ENCODE measurements around the gene CARM1. TPM values are rescaled to one million over a fixed set of nuclear protein-coding genes. Genes with fewer than 3 reads are reported as not detected.
A peak's percentile ranks its signal among the peaks of the same experiment; 100 is the strongest.

CARM1 gene
- total and polyA plus RNA-seq, 7 experiments from 2014 or later = 0.69 to 43.1 (median 25.5) TPM

DNA sequence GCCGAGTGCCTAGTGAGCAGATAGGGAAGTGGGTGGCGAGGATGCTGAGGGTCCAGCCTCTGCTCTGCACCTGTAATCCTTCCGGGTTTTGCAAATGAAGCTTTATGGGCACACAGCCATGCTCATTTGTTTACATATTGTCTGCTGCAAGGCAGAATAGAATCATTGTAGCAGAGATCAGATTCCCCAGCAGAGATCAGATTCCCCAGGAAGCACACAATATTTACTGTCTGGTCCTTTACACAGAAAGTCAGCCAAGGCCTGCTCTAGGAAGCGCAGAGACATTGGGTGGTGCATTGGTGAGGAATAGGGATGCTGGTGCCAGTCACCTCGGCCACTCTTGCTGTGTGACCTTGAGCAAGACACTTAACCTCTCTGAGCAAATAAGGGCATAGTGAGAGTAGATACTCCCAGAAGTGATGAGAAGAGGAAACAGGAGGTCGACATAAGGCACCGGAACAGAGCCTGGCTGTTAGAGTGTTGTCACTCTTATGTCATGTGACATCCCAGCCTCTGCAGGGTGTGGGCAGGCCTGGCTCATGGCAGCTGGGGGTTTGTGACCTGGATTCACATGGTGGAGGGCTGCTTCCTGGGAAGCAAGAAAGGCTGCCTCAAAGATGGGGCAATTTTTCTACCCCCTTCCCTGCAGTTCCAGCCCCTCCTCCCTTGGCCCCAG lies 25.6 kb downstream of the CARM1 start:
- H3K27ac Mint-ChIP-seq = peak overlapping the region in 6 of 9 donors; percentile 13 to 84 (median 32)
- no peaks in the 10 kb centered on the region for H3K4me1 ChIP-seq (ENCODE audit: control insufficient read depth in 2 of 2, insufficient read depth in 2 of 2, low read length in 2 of 2)
- POLR2A ChIA-PET = no interaction called here

DNA sequence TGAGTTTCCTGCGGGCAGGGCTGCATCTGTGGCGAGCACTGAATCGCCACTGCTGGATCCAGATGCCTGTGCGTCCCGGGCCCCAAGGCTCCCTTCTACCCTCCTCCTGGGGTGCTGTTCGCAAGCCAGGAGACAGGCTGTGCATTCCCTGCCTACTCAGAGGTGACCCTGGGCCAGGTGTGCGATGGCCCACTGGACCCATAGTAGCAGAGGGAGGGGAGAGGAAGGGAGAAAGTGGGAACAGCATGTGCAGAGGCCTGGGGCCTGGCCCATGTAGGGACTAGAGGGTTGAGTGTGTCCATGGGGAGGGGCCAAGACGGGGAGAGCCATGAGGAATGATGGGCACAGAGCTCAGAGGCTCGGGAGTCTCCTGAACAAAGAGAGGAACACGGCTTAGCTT lies 27.3 kb downstream of the CARM1 start:
- H3K4me3 Mint-ChIP-seq = peak overlapping the region in 1 of 10 donors; percentile 63
- ChIA-PET CTCF (no interaction called here), POLR2A (no interaction called here)
- H3K27ac Mint-ChIP-seq = no peak overlapping the region
- peaks cover 0 to 17% (median 9%) of the 10 kb centered on the region in 5 donors for H3K36me3 Mint-ChIP-seq
- no peak overlapping the region for H3K27ac ChIP-seq (ENCODE audit: low read depth, low read length)
- no peak for ATAC-seq
- no peaks in the 10 kb centered on the region for H3K36me3 ChIP-seq (ENCODE audit: control insufficient read depth in 2 of 3, insufficient read depth in 3 of 3, low read length in 3 of 3)
- H3K4me1 ChIP-seq (ENCODE audit: control insufficient read depth in 2 of 2, insufficient read depth in 2 of 2, low read length in 2 of 2) = no peaks in the 10 kb centered on the region
- H3K4me3 ChIP-seq (ENCODE audit: low read length) = no peak overlapping the region
- intact Hi-C loops (cut with micrococcal nuclease) = no loop called here
- no peaks in the 10 kb centered on the region for H3K27me3 Mint-ChIP-seq
- H3K4me1 Mint-ChIP-seq = peaks cover 6 to 20% (median 18%) of the 10 kb centered on the region in 7 donors
- no peaks in the 10 kb centered on the region for H3K27me3 ChIP-seq (ENCODE audit: control insufficient read depth in 2 of 2, insufficient read depth in 2 of 2, low read length in 2 of 2)
- no peak for DNase-seq
- no peaks in the 10 kb centered on the region for H3K9me3 ChIP-seq (ENCODE audit: control insufficient read depth in 2 of 3, low read length in 3 of 3)
- peaks cover 0 to 7% (median 3%) of the 10 kb centered on the region in 11 donors for H3K9me3 Mint-ChIP-seq

More for the DNA sequence above, 25.6 kb downstream of the CARM1 start:
- Histone ChIP-seq H3K27ac (ENCODE audit: low read depth, low read length) (no peak overlapping the region), H3K27me3 (ENCODE audit: control insufficient read depth in 2 of 2, insufficient read depth in 2 of 2, low read length in 2 of 2) (no peaks in the 10 kb centered on the region), H3K4me3 (ENCODE audit: low read length) (no peak overlapping the region), H3K36me3 (ENCODE audit: control insufficient read depth in 2 of 3, insufficient read depth in 3 of 3, low read length in 3 of 3) (no peaks in the 10 kb centered on the region), H3K9me3 (ENCODE audit: control insufficient read depth in 2 of 3, low read length in 3 of 3) (no peaks in the 10 kb centered on the region)
- Mint-ChIP-seq H3K36me3 (peaks cover 0 to 9% (median 3%) of the 10 kb centered on the region in 5 donors), H3K4me1 (peaks cover 6 to 20% (median 19%) of the 10 kb centered on the region in 7 donors), H3K4me3 (no peak overlapping the region), H3K9me3 (no peaks in the 10 kb centered on the region), H3K27me3 (no peaks in the 10 kb centered on the region)
- intact Hi-C loops (cut with micrococcal nuclease) = no loop called here
- CTCF ChIA-PET = interaction anchor here (0.7 kb wide), 1 partner anchor 334 kb away, joined by 3 read pairs; no protein-coding TSS in a partner anchor
- ATAC-seq = peak; percentile 51
- DNase-seq = no peak

DNA sequence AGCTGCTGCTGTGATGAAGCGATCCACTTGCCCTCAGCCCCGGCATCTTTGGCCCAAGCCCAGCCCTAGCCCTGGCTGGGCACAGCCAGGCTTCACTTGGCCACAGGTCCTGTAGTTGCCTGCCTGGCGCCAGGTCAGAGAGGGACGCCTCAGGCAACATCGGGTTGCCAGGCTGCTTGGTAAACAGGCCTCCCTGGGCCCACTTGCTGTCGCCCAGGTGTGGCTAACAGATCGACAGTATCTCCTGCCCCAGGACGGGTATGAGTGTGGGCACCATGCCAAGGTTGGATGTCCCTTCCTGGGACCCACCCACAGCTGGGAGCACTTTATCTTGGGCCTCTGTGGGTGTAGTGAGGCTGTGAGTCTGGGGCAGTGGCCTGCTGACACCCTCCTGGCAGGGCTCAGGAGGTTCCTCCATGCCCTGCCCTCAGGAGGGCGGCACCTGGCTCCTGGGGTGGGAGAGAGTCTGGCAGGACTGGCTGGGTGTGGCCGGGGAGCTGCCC lies 27.8 kb downstream of the CARM1 start:
- ChIA-PET CTCF (no interaction called here), POLR2A (no interaction called here)
- no peak overlapping the region for H3K27ac ChIP-seq (ENCODE audit: low read depth, low read length)
- no peak for ATAC-seq
- intact Hi-C loops (cut with micrococcal nuclease) = no loop called here
- no peak overlapping the region for H3K4me3 ChIP-seq (ENCODE audit: low read length)
- Mint-ChIP-seq H3K27me3 (no peaks in the 10 kb centered on the region), H3K4me1 (peaks cover 6 to 20% (median 18%) of the 10 kb centered on the region in 7 donors), H3K27ac (no peak overlapping the region), H3K9me3 (peaks cover 0 to 7% (median 3%) of the 10 kb centered on the region in 11 donors), H3K4me3 (no peak overlapping the region), H3K36me3 (peaks cover 0 to 20% (median 9%) of the 10 kb centered on the region in 5 donors)
- no peaks in the 10 kb centered on the region for H3K4me1 ChIP-seq (ENCODE audit: control insufficient read depth in 2 of 2, insufficient read depth in 2 of 2, low read length in 2 of 2)
- no peaks in the 10 kb centered on the region for H3K36me3 ChIP-seq (ENCODE audit: control insufficient read depth in 2 of 3, insufficient read depth in 3 of 3, low read length in 3 of 3)
- H3K9me3 ChIP-seq (ENCODE audit: control insufficient read depth in 2 of 3, low read length in 3 of 3) = no peaks in the 10 kb centered on the region
- no peak for DNase-seq
- no peaks in the 10 kb centered on the region for H3K27me3 ChIP-seq (ENCODE audit: control insufficient read depth in 2 of 2, insufficient read depth in 2 of 2, low read length in 2 of 2)

DNA sequence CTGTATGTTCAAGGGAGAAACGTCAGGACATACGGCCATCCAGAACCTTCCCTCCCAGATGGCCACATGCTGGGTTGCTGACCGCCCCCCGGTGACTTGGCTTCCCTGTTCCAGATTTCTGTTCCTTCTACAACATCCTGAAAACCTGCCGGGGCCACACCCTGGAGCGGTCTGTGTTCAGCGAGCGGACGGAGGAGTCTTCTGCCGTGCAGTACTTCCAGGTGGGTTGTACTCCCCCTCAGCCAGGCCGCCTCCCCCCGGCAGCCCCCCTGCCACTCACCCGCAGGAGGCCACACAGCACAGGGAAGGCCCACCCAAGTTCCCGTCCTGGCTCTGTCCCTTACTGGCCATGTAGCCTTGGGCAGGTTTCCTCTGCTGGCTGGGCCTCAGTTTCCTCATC lies 36.6 kb downstream of the CARM1 start:
- H3K9me3 Mint-ChIP-seq = peaks cover 0 to 7% (median 1%) of the 10 kb centered on the region in 11 donors
- H3K36me3 Mint-ChIP-seq = peaks cover 0 to 31% (median 7%) of the 10 kb centered on the region in 5 donors
- Histone ChIP-seq H3K27ac (ENCODE audit: low read depth, low read length) (no peak overlapping the region), H3K9me3 (ENCODE audit: control insufficient read depth in 2 of 3, low read length in 3 of 3) (no peaks in the 10 kb centered on the region), H3K4me1 (ENCODE audit: control insufficient read depth in 2 of 2, insufficient read depth in 2 of 2, low read length in 2 of 2) (no peaks in the 10 kb centered on the region), H3K4me3 (ENCODE audit: low read length) (no peak overlapping the region), H3K36me3 (ENCODE audit: control insufficient read depth in 2 of 3, insufficient read depth in 3 of 3, low read length in 3 of 3) (peaks cover 0 to 60% (median 4%) of the 10 kb centered on the region in 3 experiments), H3K27me3 (ENCODE audit: control insufficient read depth in 2 of 2, insufficient read depth in 2 of 2, low read length in 2 of 2) (no peaks in the 10 kb centered on the region)
- ATAC-seq = no peak
- CTCF ChIA-PET = no interaction called here
- no peak overlapping the region for H3K4me3 Mint-ChIP-seq
- POLR2A ChIA-PET = no interaction called here
- no peak overlapping the region for H3K27ac Mint-ChIP-seq
- intact Hi-C loops (cut with micrococcal nuclease) = no loop called here
- H3K27me3 Mint-ChIP-seq = no peaks in the 10 kb centered on the region
- H3K4me1 Mint-ChIP-seq = no peaks in the 10 kb centered on the region
- no peak for DNase-seq

DNA sequence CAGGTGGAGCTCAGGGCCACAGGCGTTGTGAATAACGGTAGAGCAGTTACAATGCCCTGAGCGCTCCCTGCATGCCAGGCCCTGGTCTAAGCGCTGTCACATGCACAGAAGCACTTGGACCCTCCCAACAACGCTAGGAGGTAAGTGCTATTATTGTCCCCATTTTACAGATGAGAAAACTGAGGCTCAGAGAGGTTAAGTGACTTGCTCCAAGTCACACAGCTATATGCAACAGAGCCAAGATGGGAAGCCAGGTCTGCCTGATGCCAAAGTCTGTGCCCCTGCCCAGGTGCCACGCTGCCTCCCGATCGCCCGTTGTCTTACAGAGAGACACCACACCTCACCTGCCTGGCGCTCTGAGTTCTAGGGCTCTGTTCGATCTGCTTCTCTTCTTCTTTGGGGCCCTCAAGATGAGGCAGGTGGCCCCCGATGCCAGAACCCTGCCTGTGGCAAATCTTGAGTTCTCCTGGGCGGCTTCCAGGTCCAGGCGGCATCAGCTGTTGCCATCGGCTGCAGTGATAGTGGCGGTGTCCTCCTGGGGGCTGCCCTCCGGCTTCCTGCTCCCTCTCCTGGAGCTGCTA lies 37.1 kb downstream of the CARM1 start:
- H3K36me3 Mint-ChIP-seq = peaks cover 0 to 26% (median 4%) of the 10 kb centered on the region in 5 donors
- CTCF ChIA-PET = no interaction called here
- ATAC-seq = no peak
- Histone ChIP-seq H3K36me3 (ENCODE audit: control insufficient read depth in 2 of 3, insufficient read depth in 3 of 3, low read length in 3 of 3) (peaks cover 0 to 63% (median 4%) of the 10 kb centered on the region in 3 experiments), H3K27ac (ENCODE audit: low read depth, low read length) (no peak overlapping the region), H3K4me1 (ENCODE audit: control insufficient read depth in 2 of 2, insufficient read depth in 2 of 2, low read length in 2 of 2) (no peaks in the 10 kb centered on the region), H3K4me3 (ENCODE audit: low read length) (no peak overlapping the region), H3K9me3 (ENCODE audit: control insufficient read depth in 2 of 3, low read length in 3 of 3) (no peaks in the 10 kb centered on the region), H3K27me3 (ENCODE audit: control insufficient read depth in 2 of 2, insufficient read depth in 2 of 2, low read length in 2 of 2) (no peaks in the 10 kb centered on the region)
- intact Hi-C loops (cut with micrococcal nuclease) = no loop called here
- H3K9me3 Mint-ChIP-seq = peaks cover 0 to 1% (median 0%) of the 10 kb centered on the region in 11 donors
- H3K27ac Mint-ChIP-seq = peak overlapping the region in 1 of 9 donors; percentile 25
- no peak overlapping the region for H3K4me3 Mint-ChIP-seq
- no peak for DNase-seq
- H3K27me3 Mint-ChIP-seq = no peaks in the 10 kb centered on the region
- POLR2A ChIA-PET = no interaction called here
- no peaks in the 10 kb centered on the region for H3K4me1 Mint-ChIP-seq

DNA sequence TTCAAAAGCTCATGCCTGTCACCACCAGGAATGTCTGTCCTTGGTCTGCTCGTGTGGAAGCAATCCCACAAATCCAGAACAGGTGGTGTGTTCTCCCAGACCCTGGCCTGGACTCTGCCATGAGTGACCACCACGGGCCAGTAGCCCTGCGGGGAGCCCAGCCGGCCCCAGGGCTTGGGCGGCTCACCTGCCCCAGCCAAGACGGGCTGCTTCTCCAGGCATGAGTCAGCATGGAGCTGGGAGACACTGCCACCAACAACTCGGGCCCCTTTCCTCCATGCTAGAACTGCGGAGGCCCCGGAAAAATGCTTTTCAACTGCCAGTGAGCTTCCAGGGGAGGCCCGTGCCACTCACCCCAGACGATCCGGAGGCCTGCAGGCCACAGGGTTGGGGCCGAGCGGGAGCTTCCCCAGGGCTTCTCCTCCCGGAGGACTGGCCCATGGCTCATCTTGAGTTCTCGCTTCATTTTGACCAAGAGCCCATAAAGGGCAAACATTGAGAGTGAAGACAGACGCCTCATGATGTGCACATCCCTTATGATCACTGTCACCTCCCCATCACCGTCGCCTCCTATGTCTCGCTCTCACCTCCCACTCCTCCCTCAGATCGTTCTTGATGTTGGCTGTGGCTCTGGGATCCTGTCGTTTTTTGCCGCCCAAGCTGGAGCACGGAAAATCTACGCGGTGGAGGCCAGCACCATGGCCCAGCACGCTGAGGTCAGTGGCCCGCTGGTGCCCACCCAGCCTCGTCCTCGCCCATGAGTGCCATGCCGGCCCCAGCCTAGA lies 40.4 kb downstream of the CARM1 start:
- no peak overlapping the region for H3K4me3 ChIP-seq (ENCODE audit: low read length)
- Mint-ChIP-seq H3K27ac (no peak overlapping the region), H3K9me3 (no peaks in the 10 kb centered on the region), H3K36me3 (peaks cover 0 to 16% (median 0%) of the 10 kb centered on the region in 5 donors), H3K27me3 (no peaks in the 10 kb centered on the region), H3K4me1 (no peaks in the 10 kb centered on the region), H3K4me3 (no peak overlapping the region)
- ChIA-PET CTCF (interaction anchor here (0.5 to 0.6 kb wide), 2 partner anchors 25 to 842 kb away, joined by 3 read pairs; no protein-coding TSS in a partner anchor), POLR2A (no interaction called here)
- no peak overlapping the region for H3K27ac ChIP-seq (ENCODE audit: low read depth, low read length)
- peaks cover 0 to 72% (median 4%) of the 10 kb centered on the region in 3 experiments for H3K36me3 ChIP-seq (ENCODE audit: control insufficient read depth in 2 of 3, insufficient read depth in 3 of 3, low read length in 3 of 3)
- intact Hi-C loops (cut with micrococcal nuclease) = no loop called here
- no peaks in the 10 kb centered on the region for H3K9me3 ChIP-seq (ENCODE audit: control insufficient read depth in 2 of 3, low read length in 3 of 3)
- H3K27me3 ChIP-seq (ENCODE audit: control insufficient read depth in 2 of 2, insufficient read depth in 2 of 2, low read length in 2 of 2) = no peaks in the 10 kb centered on the region
- ATAC-seq = no peak
- no peaks in the 10 kb centered on the region for H3K4me1 ChIP-seq (ENCODE audit: control insufficient read depth in 2 of 2, insufficient read depth in 2 of 2, low read length in 2 of 2)
- no peak for DNase-seq
